Hepatocyte (in vitro differentiated cells): ENCODE measurements around the gene HECTD2. TPM values are rescaled to one million over a fixed set of nuclear protein-coding genes. Genes with fewer than 3 reads are reported as not detected.
"Not testable (repeated sequence)": the region's sequence is repeated elsewhere in the genome, so short reads cannot be mapped to it uniquely, and the experiment has no call there.

ENCODE experiments used
- DNase-seq: peaks from one replicate; pipeline ENCODE4 v3.0.0-alpha.2; 2016; ENCODE audit warnings: low spot score
- H2AFZ ChIP-seq: fragments of 200-600 bp; sonication (generic); 2 replicates; pipeline ENCODE4 v1.6.0; 2016; ENCODE audit warnings: antibody characterized with exemption, mild to moderate bottlenecking
- H3K27ac ChIP-seq: fragments of 200-600 bp; sonication (generic); 2 replicates; pipeline ENCODE4 v1.5.1; 2016; ENCODE audit warnings: mild to moderate bottlenecking
- H3K27me3 ChIP-seq: fragments of 200-600 bp; sonication (generic); 2 replicates; pipeline ENCODE4 v1.6.1; 2016
- H3K36me3 ChIP-seq: fragments of 200-600 bp; sonication (generic); replicated peaks from 2 replicates; pipeline ENCODE4 v1.5.1; 2016; ENCODE audit warnings: low read depth; ENCODE audit not compliant: insufficient read depth
- H3K4me1 ChIP-seq: fragments of 200-600 bp; sonication (generic); 2 replicates; pipeline ENCODE4 v1.5.1; 2016; ENCODE audit warnings: mild to moderate bottlenecking, moderate library complexity; ENCODE audit not compliant: insufficient read depth
- H3K4me2 ChIP-seq: fragments of 200-600 bp; sonication (generic); 2 replicates; pipeline ENCODE4 v1.6.0; 2016
- H3K4me3 ChIP-seq: fragments of 200-600 bp; sonication (generic); 2 replicates; pipeline ENCODE4 v1.5.1; 2016; ENCODE audit warnings: mild to moderate bottlenecking
- H3K79me2 ChIP-seq: fragments of 200-600 bp; sonication (generic); 2 replicates; pipeline ENCODE4 v1.6.0; 2017; ENCODE audit warnings: mild to moderate bottlenecking
- H3K9me2 ChIP-seq: fragments of 200-600 bp; sonication (generic); replicated peaks from 2 replicates; pipeline ENCODE4 v1.6.0; 2017; ENCODE audit warnings: mild to moderate bottlenecking; ENCODE audit not compliant: insufficient read depth
- H3K9me3 ChIP-seq: fragments of 200-600 bp; sonication (generic); 2 replicates; pipeline ENCODE4 v1.5.1; 2016; ENCODE audit warnings: low read depth, mild to moderate bottlenecking
- H4K20me1 ChIP-seq: fragments of 200-600 bp; sonication (generic); 2 replicates; pipeline ENCODE4 v1.6.0; 2016; ENCODE audit warnings: mild to moderate bottlenecking; ENCODE audit not compliant: insufficient read depth, poor library complexity, severe bottlenecking
- CTCF ChIP-seq: fragments of 200-600 bp; sonication (generic); IDR thresholded peaks from 2 replicates; pipeline ENCODE4 v1.5.1; 2016; ENCODE audit warnings: antibody characterized with exemption, mild to moderate bottlenecking; ENCODE audit not compliant: poor library complexity
- EZH2 ChIP-seq: fragments of 200-600 bp; sonication (generic); IDR thresholded peaks from 2 replicates; pipeline ENCODE4 v1.6.1; 2016; ENCODE audit warnings: antibody characterized with exemption, mild to moderate bottlenecking, borderline replicate concordance
- EZH2phosphoT487 ChIP-seq: fragments of 200-600 bp; sonication (generic); IDR thresholded peaks from one replicate; pipeline ENCODE4 v1.6.1; 2018; ENCODE audit warnings: antibody characterized with exemption, mild to moderate bottlenecking, low read depth, moderate library complexity; ENCODE audit not compliant: unreplicated experiment, severe bottlenecking
- WGBS: methylation state at CpG from one replicate; pipeline ENCODE4 v1.1.6; 2016; ENCODE audit warnings: low lambda C conversion rate; ENCODE audit errors: missing lambda C conversion rate; 5-methylcytosine and 5-hydroxymethylcytosine counted together
- polyA plus RNA-seq: library from polyadenylated mRNA; unstranded; fragments of >200 nt; fragmentation: Nextera tagmentation; extraction: Ambion mirVana; gene quantifications from 2 replicates; pipeline ENCODE4 v1.2.1, GENCODE V29; 2016
- total RNA-seq: library from RNA; depleted of rRNA; stranded (reverse); fragments of >200 nt; gene quantifications from 2 replicates; pipeline ENCODE4 v1.2.3, GENCODE V29; 2014

HECTD2 gene
- 19.7 and 25.0 TPM in 2 replicates for total RNA-seq
- 9.0 TPM in 2 replicates for polyA plus RNA-seq

- WGBS: under 1% methylated on average over 73 of the region's 111 CpGs
- peak within 1 kb of the TSS; percentile 90 for H3K4me3 ChIP-seq
- no peaks in the 10 kb centered on the region for H3K27me3 ChIP-seq
- peak; percentile 94 for DNase-seq
- no peaks in the 10 kb centered on the region for H3K36me3 ChIP-seq
- H3K27ac ChIP-seq: peak within 1 kb of the TSS; percentile 100
- no peaks in the 10 kb centered on the region for H3K4me1 ChIP-seq
- no peaks in the 10 kb centered on the region for H3K9me2 ChIP-seq
- peaks cover 46% of the 10 kb centered on the region for H3K79me2 ChIP-seq
- no peaks in the 10 kb centered on the region for H3K9me3 ChIP-seq
- peak within 1 kb of the TSS; percentile 92 for H2AFZ ChIP-seq
- H3K4me2 ChIP-seq: peak within 1 kb of the TSS; percentile 82
- TF ChIP-seq CTCF (peak; percentile 33), EZH2 (no peak)
- no peaks in the 10 kb centered on the region for H4K20me1 ChIP-seq
Observed at GRCh38 chr10:91409869-91410637, at the start of gene HECTD2. Gene HECTD2 (plus strand): TSS chr10:91410344. CDS start chr10:91410439, 95 bp downstream.

GRCh38 chr10:91360461-91360860 lies 49.7 kb upstream of the HECTD2 start:
- WGBS: 81% methylated on average over 3 of the region's 3 CpGs
- no peak overlapping the region for H3K4me3 ChIP-seq
- no peak overlapping the region for H3K4me2 ChIP-seq

GRCh38 chr10:91365519-91365918 lies 44.6 kb upstream of the HECTD2 start:
- H2AFZ ChIP-seq, H3K79me2 ChIP-seq, H4K20me1 ChIP-seq, DNase-seq, H3K27ac ChIP-seq, H3K36me3 ChIP-seq, H3K9me3 ChIP-seq, H3K9me2 ChIP-seq, H3K4me1 ChIP-seq, H3K27me3 ChIP-seq, H3K4me2 ChIP-seq, H3K4me3 ChIP-seq: not testable (repeated sequence)
- WGBS: 100% methylated on average over 2 of the region's 3 CpGs

More at GRCh38 chr10:91360461-91360860, 49.7 kb upstream of the HECTD2 start:
- H3K9me2 ChIP-seq: no peaks in the 10 kb centered on the region
- no peaks in the 10 kb centered on the region for H3K9me3 ChIP-seq
- no peak overlapping the region for H3K27ac ChIP-seq
- H3K79me2 ChIP-seq: no peaks in the 10 kb centered on the region
- H3K27me3 ChIP-seq: no peaks in the 10 kb centered on the region
- no peak overlapping the region for H2AFZ ChIP-seq
- TF ChIP-seq EZH2phosphoT487 (no peak), CTCF (no peak)
- no peaks in the 10 kb centered on the region for H3K4me1 ChIP-seq
- H4K20me1 ChIP-seq: no peaks in the 10 kb centered on the region
- no peak for DNase-seq
- no peaks in the 10 kb centered on the region for H3K36me3 ChIP-seq

- WGBS: 74% methylated on average over 1 of the region's 1 CpG
- Histone ChIP-seq H3K27me3 (no peaks in the 10 kb centered on the region), H3K27ac (no peak overlapping the region), H3K36me3 (no peaks in the 10 kb centered on the region), H3K4me1 (no peaks in the 10 kb centered on the region), H3K9me2 (no peaks in the 10 kb centered on the region), H3K4me2 (no peak overlapping the region), H3K4me3 (no peak overlapping the region), H4K20me1 (no peaks in the 10 kb centered on the region), H2AFZ (no peak overlapping the region), H3K9me3 (no peaks in the 10 kb centered on the region), H3K79me2 (no peaks in the 10 kb centered on the region)
- TF ChIP-seq EZH2phosphoT487 (no peak), EZH2 (no peak), CTCF (no peak)
- DNase-seq: no peak
Observed at GRCh38 chr10:91366704-91367103, 43.4 kb upstream of the HECTD2 start.
